HepG2 (cell line): ENCODE results near the gene IPO13. TPM values are rescaled to one million over a fixed set of nuclear protein-coding genes. Genes with fewer than 3 reads are reported as not detected.

Experiments
- AGO2 ChIP-seq: fragments of 200-400 bp; formaldehyde crosslinking; optimal IDR thresholded peaks from 2 replicates; pipeline ENCODE3; 2017; ENCODE audit warnings: mild to moderate bottlenecking, low read depth, low read length, moderate library complexity
- ELF3 ChIP-seq: IDR thresholded peaks from 2 replicates; pipeline ENCODE4 v1.6.1; 2016; ENCODE audit warnings: missing genetic modification reagents, missing compliant biosample characterization
- ERF ChIP-seq: IDR thresholded peaks from 2 replicates; pipeline ENCODE4 v1.6.1; 2018; ENCODE audit warnings: missing biosample characterization, missing genetic modification reagents
- NFYB ChIP-seq: sonication (generic); formaldehyde crosslinking; IDR thresholded peaks from 2 replicates; pipeline ENCODE4 v1.4.0; 2020; ENCODE audit warnings: missing genetic modification reagents
- POGK ChIP-seq: sonication (generic); formaldehyde crosslinking; conservative IDR thresholded peaks from 2 replicates; pipeline ENCODE4 v1.8.0; 2022; ENCODE audit warnings: mild to moderate bottlenecking, moderate library complexity, missing genetic modification reagents
- SIX4 ChIP-seq: sonication (generic); formaldehyde crosslinking; IDR thresholded peaks from 2 replicates; pipeline ENCODE4 v1.4.0; 2020; ENCODE audit warnings: missing genetic modification reagents
- ZBTB38 ChIP-seq: sonication (generic); formaldehyde crosslinking; IDR thresholded peaks from 2 replicates; pipeline ENCODE4 v1.5.1; 2020; ENCODE audit warnings: mild to moderate bottlenecking, missing genetic modification reagents
- ZFP41 ChIP-seq: sonication (generic); formaldehyde crosslinking; IDR thresholded peaks from 2 replicates; pipeline ENCODE4 v1.4.0; 2020; ENCODE audit warnings: mild to moderate bottlenecking, missing genetic modification reagents, borderline replicate concordance
- ZNF234 ChIP-seq: sonication (generic); formaldehyde crosslinking; conservative IDR thresholded peaks from 2 replicates; pipeline ENCODE4 v1.5.1; 2020; ENCODE audit warnings: mild to moderate bottlenecking, missing genetic modification reagents
- ZNF34 ChIP-seq: sonication (generic); formaldehyde crosslinking; IDR thresholded peaks from 2 replicates; pipeline ENCODE4 v1.4.0; 2020; ENCODE audit warnings: mild to moderate bottlenecking, missing genetic modification reagents, borderline replicate concordance
- ZNF670 ChIP-seq: sonication (generic); formaldehyde crosslinking; IDR thresholded peaks from 2 replicates; pipeline ENCODE4 v1.8.0; 2022; ENCODE audit warnings: mild to moderate bottlenecking, missing genetic modification reagents, borderline replicate concordance
- ZNF891 ChIP-seq: sonication (generic); formaldehyde crosslinking; IDR thresholded peaks from 2 replicates; pipeline ENCODE4 v1.5.0; 2020; ENCODE audit warnings: mild to moderate bottlenecking, missing genetic modification reagents
- polyA plus RNA-seq, 8 experiments: library from polyadenylated mRNA; depleted of rRNA in 3 of 8; stranded (reverse) in 7 of 8; unstranded in 1 of 8; fragments of >200 nt; fragmentation: Illumina TruSeq in 4 of 8; extraction: Trizol in 4 of 8; gene quantifications; 2 replicates each; pipeline versions ENCODE4 v1.2.1 to v1.2.3, GENCODE V29; 2011 to 2016; ENCODE audit warnings: low read depth in 4 of 8, missing spikeins in 1 of 8, mixed read lengths in 1 of 8; ENCODE audit not compliant: insufficient read depth in 1 of 8
- total RNA-seq, 5 experiments: library from RNA; depleted of rRNA; stranded (reverse); fragments of >200 nt; fragmentation: Illumina TruSeq; extraction: Trizol; gene quantifications; 2 replicates each; pipeline ENCODE4 v1.2.3, GENCODE V29; 2016; ENCODE audit warnings: low read depth in 1 of 5
- TF ChIP-seq, protein P1 (sequence below): sonication (generic); formaldehyde crosslinking; IDR thresholded peaks from 2 replicates; pipeline ENCODE4 v1.4.0; 2020; ENCODE audit warnings: mild to moderate bottlenecking, missing genetic modification reagents
- TF ChIP-seq, protein P2 (sequence below): fragments of 450-650 bp; IDR thresholded peaks from 2 replicates; pipeline ENCODE4 v1.6.1; 2016

IPO13 gene
- total and polyA plus RNA-seq, 2 of the 13 experiments (the other 11 are each of a cell fraction or from before 2014, with no cell fraction given) = 12.9 to 15.6 TPM

- TF ChIP-seq, protein P1, sequence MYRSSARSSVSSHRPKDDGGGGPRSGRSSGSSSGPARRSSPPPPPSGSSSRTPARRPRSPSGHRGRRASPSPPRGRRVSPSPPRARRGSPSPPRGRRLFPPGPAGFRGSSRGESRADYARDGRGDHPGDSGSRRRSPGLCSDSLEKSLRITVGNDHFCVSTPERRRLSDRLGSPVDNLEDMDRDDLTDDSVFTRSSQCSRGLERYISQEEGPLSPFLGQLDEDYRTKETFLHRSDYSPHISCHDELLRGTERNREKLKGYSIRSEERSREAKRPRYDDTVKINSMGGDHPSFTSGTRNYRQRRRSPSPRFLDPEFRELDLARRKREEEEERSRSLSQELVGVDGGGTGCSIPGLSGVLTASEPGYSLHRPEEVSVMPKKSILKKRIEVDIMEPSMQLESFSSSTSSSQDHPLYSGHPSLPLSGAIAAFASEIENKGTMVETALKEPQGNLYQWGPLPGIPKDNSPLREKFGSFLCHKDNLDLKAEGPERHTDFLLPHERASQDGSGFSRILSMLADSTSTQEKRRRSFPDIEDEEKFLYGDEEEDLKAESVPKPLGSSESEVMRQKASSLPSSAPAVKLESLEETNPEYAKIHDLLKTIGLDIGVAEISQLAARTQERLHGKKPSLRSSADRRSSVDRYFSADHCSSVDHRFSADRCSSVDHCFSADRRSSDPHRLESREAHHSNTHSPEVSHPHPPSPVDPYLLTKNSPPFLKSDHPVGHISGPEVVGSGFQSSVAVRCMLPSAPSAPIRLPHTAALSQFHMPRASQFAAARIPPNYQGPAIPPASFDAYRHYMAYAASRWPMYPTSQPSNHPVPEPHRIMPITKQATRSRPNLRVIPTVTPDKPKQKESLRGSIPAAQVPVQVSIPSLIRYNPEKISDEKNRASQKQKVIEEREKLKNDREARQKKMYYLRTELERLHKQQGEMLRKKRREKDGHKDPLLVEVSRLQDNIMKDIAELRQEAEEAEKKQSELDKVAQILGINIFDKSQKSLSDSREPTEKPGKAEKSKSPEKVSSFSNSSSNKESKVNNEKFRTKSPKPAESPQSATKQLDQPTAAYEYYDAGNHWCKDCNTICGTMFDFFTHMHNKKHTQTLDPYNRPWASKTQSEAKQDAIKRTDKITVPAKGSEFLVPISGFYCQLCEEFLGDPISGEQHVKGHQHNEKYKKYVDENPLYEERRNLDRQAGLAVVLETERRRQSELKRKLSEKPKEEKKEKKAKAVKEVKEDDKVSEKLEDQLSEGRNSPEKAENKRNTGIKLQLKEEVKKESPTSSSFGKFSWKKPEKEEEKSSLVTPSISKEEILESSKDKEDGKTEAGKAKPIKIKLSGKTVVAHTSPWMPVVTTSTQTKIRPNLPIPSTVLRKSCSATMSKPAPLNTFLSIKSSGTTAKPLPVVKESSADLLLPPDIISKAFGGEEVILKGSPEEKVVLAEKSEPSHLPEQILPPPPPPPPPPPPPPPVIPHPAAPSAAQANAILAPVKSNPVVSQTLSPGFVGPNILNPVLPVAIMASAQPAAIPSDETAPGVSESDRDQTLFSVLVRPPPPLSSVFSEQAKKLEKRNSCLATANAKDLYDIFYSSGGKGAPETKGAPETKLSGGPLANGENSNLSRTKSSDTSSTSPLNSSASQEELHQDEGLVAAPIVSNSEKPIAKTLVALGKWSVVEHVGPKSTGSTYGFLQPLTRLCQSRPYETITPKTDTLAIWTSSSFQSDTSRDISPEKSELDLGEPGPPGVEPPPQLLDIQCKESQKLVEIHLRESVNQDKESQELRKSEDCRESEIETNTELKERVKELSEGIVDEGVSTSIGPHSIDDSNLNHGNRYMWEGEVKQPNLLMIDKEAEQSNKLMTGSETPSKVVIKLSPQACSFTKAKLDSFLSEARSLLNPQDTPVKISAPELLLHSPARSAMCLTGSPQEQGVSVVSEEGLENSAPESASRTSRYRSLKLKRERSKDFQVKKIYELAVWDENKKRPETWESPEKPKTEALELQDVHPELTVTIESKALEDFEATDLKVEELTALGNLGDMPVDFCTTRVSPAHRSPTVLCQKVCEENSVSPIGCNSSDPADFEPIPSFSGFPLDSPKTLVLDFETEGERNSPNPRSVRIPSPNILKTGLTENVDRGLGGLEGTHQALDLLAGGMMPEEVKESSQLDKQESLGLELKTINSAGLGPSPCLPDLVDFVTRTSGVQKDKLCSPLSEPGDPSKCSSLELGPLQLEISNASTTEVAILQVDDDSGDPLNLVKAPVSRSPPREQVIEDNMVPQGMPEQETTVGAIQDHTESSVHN = no peak; the same call in 1 of the 2 replicates
- TF ChIP-seq ZFP41 (CRISPR knock-in tag) = no peak
- TF ChIP-seq NFYB (CRISPR knock-in tag) = peak; percentile 67
- TF ChIP-seq ZBTB38 (CRISPR knock-in tag) = peak; percentile 66; the same call in 1 of the 2 replicates
- TF ChIP-seq ERF (CRISPR knock-in tag) = 0 out of 2 replicates have a peak, but pooled peaks have one; percentile 34
- peak; percentile 39; the same call in 1 of the 2 replicates for TF ChIP-seq ELF3 (CRISPR knock-in tag)
- peak; percentile 76 for TF ChIP-seq POGK
- TF ChIP-seq ZNF34 (CRISPR knock-in tag) = peak; percentile 49
- 0 out of 2 replicates have a peak, but pooled peaks have one; percentile 74 for TF ChIP-seq ZNF234 (CRISPR knock-in tag)
- TF ChIP-seq, protein P2, sequence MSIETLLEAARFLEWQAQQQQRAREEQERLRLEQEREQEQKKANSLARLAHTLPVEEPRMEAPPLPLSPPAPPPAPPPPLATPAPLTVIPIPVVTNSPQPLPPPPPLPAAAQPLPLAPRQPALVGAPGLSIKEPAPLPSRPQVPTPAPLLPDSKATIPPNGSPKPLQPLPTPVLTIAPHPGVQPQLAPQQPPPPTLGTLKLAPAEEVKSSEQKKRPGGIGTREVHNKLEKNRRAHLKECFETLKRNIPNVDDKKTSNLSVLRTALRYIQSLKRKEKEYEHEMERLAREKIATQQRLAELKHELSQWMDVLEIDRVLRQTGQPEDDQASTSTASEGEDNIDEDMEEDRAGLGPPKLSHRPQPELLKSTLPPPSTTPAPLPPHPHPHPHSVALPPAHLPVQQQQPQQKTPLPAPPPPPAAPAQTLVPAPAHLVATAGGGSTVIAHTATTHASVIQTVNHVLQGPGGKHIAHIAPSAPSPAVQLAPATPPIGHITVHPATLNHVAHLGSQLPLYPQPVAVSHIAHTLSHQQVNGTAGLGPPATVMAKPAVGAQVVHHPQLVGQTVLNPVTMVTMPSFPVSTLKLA = peak; percentile 93
- TF ChIP-seq ZNF891 (CRISPR knock-in tag) = peak; percentile 54
- TF ChIP-seq ZNF670 (CRISPR knock-in tag) = peak; percentile 68; the same call in 1 of the 2 replicates
- peak; percentile 87 for TF ChIP-seq AGO2
- TF ChIP-seq SIX4 (CRISPR knock-in tag) = no peak
These were observed 27.9 kb downstream of the IPO13 start, which contains the start of gene ATP6V0B (continued) for GRCh38 chr1:43974443-43975248.
